Activated T-cell treated with anti-CD3 and anti-CD28 coated beads, Interleukin-2, amount 50 U/mL, for 24 hours (primary cell): ENCODE results near the gene CAPN12.

Source experiments
- DNase-seq: peaks from one replicate; pipeline ENCODE4 v3.0.0-alpha.2; 2020
- H3K27ac Mint-ChIP-seq: 2 replicates; pipeline ENCODE4 v1.8.0; 2020; ENCODE audit warnings: mild to moderate bottlenecking, mixed read lengths
- H3K27me3 Mint-ChIP-seq: 2 replicates; pipeline ENCODE4 v1.8.0; 2020; ENCODE audit warnings: mixed read lengths
- H3K36me3 Mint-ChIP-seq: 2 replicates; pipeline ENCODE4 v1.8.0; 2020; ENCODE audit warnings: low read depth, mixed read lengths
- H3K4me1 Mint-ChIP-seq: 2 replicates; pipeline ENCODE4 v1.8.0; 2020; ENCODE audit warnings: low read depth, mixed read lengths
- H3K4me3 Mint-ChIP-seq: 2 replicates; pipeline ENCODE4 v1.8.0; 2020; ENCODE audit warnings: mild to moderate bottlenecking, moderate library complexity, mixed read lengths
- H3K9me3 Mint-ChIP-seq: 2 replicates; pipeline ENCODE4 v1.8.0; 2020; ENCODE audit warnings: mixed read lengths

Gene CAPN12

DNA sequence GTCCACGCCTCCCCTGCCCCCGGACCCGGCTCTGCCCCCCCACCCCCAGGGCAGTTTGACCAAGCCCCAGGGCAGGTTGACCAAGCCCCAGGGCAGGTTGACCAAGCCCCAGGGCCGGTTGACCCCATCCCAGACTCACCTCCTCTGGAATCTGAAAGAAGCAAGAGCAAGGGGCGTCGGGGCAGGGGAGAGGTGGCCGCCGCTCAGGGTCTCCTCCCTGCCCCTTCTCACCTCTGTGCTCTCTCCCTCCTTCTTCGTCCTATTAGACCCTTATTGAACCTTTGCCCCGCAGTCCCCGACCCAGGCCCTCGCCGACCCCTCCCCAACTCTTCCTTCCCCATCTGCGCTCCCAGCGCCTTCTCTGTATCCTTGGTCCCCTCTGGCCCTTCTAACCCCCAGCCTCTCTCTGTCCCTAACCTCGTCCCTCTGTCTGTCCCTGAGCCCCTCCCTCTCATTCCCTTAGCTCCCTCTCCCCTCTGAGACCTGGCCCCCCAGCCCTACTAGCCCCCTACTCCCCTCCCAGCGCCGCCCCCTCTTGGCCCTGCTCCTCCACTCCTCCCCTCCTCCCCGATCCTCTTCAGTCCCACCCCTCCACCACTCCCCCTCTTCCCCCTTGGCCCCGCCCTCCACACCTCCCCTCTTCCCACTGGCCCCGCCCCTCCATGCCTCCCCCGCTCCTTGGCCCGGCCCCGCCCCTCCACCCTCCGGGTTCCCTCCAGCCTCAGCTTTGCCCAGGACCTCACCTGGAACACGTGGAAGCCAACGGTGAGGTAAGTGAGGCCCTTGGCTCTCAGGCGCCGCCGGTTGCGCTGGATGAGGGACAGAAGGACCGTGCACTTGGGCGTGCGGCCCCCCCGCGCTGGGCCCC lies 7.6 kb downstream of the CAPN12 start:
- Mint-ChIP-seq H3K27me3 (peaks cover 7% of the 10 kb centered on the region), H3K36me3 (no peaks in the 10 kb centered on the region), H3K4me1 (peaks cover 43% of the 10 kb centered on the region), H3K4me3 (peak overlapping the region; percentile 31), H3K9me3 (no peaks in the 10 kb centered on the region), H3K27ac (peak overlapping the region; percentile 22)
- DNase-seq = peak; percentile 74

DNA sequence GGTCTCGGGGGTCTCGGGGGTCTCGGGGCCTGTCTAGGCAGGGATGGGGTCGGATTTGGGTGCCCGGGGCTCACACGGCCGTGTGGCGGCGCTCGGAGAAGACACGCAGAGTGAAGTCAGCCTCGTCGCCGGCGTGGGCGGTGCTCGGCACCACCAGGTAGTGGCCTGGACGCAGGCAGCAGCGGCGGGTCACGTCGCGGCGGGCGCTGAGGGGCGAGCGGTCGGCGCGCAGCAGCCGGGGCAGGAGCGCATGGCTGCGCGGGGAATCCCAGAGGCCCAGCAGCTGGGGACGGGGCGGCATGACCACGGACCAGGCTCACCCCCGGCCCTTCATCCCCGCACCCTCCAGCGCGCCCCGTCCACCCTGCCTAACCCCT lies 8.2 kb downstream of the CAPN12 start:
- peaks cover 43% of the 10 kb centered on the region for H3K4me1 Mint-ChIP-seq
- peak overlapping the region; percentile 33 for H3K27ac Mint-ChIP-seq
- H3K9me3 Mint-ChIP-seq = no peaks in the 10 kb centered on the region
- no peaks in the 10 kb centered on the region for H3K36me3 Mint-ChIP-seq
- peak; percentile 73 for DNase-seq
- peaks cover 7% of the 10 kb centered on the region for H3K27me3 Mint-ChIP-seq
- peak overlapping the region; percentile 38 for H3K4me3 Mint-ChIP-seq

DNA sequence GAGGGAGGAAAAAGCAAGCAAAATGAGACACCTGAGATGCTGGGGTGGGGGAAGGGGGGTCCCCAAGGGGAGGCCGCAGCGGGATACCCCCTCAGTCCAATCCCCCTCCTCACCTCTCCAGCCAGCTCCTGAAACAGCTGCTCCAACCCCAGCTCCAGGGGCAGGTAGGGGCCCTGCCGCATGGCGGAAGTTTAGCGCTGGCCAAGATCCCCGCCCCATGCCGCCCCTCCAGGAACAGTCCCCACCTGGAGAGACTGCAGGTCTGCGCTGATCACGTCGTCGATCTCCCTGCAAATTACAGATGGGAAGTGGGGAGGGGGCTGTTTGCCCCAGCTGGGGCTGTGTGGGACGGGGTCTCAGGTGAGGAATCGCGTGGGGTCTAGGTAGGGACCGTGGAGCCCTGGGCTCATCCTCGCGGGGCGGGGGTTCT lies 9.0 kb downstream of the CAPN12 start:
- peaks cover 43% of the 10 kb centered on the region for H3K4me1 Mint-ChIP-seq
- no peak overlapping the region for H3K4me3 Mint-ChIP-seq
- H3K36me3 Mint-ChIP-seq = peaks cover 4% of the 10 kb centered on the region
- DNase-seq = peak; percentile 61
- H3K27me3 Mint-ChIP-seq = peaks cover 7% of the 10 kb centered on the region
- H3K9me3 Mint-ChIP-seq = no peaks in the 10 kb centered on the region
- peak overlapping the region; percentile 85 for H3K27ac Mint-ChIP-seq

DNA sequence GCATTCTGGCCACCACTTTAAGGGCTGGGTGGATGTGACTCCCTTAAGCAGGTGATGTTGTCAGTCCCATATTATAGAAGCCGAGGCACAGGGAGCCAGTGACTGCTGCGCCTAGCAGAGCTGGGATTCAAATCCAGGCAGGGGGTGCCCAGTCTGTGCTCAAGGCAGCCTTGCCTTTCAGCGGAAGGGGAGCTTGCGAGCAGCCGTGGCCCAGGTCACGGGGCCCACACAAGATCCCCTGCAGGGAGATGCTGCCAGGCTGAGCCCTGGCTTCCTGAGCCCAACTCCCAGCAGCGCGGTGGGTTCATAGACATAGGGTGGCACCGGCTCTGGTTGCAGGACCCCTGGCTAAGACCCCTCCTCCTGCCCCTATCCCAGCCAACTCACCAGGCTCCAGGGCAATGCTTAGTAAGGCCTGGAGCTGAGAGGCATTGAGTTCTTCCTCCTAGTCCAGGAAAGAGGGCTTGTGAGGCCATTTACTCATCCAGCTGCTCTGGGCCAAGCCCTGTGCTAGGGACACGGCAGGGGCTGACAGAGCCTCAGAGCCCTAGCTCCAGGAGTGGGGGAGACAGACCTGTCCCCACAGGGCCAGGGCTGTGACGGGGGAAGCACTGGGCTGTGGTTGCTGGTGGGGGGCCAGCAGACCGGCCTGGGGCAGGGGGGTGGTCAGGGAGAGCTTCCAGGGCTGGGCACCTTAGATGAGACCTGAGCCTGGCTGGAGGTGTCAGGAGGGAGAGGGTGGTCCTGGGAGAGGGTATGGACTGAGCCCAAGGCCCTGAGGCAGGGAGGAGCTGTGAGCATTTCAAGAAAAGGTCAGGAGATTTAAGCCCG lies 9.6 kb downstream of the CAPN12 start:
- Mint-ChIP-seq H3K4me1 (peaks cover 40% of the 10 kb centered on the region), H3K4me3 (no peak overlapping the region)
- DNase-seq = peak; percentile 55

DNA sequence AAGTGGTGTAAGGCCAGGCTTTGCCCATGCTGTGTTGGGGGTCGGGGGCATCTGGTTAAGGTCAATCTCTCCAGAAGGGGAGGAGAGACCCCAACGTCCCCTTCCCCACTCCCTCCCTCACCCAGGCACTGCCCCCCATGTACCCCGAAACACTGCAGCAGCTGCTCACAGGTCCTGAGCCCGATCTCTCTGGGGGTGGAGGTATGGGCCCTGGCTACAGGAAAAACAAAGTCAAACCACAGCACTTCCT lies 10.2 kb downstream of the CAPN12 start:
- Mint-ChIP-seq H3K4me1 (peaks cover 38% of the 10 kb centered on the region), H3K36me3 (peaks cover 11% of the 10 kb centered on the region), H3K9me3 (no peaks in the 10 kb centered on the region), H3K27ac (peak overlapping the region; percentile 85), H3K4me3 (no peak overlapping the region), H3K27me3 (peaks cover 7% of the 10 kb centered on the region)
- no peak for DNase-seq

More for the DNA sequence above, 9.6 kb downstream of the CAPN12 start:
- H3K27ac Mint-ChIP-seq = peak overlapping the region; percentile 85
- H3K36me3 Mint-ChIP-seq = peaks cover 9% of the 10 kb centered on the region
- no peaks in the 10 kb centered on the region for H3K9me3 Mint-ChIP-seq
- peaks cover 7% of the 10 kb centered on the region for H3K27me3 Mint-ChIP-seq

DNA sequence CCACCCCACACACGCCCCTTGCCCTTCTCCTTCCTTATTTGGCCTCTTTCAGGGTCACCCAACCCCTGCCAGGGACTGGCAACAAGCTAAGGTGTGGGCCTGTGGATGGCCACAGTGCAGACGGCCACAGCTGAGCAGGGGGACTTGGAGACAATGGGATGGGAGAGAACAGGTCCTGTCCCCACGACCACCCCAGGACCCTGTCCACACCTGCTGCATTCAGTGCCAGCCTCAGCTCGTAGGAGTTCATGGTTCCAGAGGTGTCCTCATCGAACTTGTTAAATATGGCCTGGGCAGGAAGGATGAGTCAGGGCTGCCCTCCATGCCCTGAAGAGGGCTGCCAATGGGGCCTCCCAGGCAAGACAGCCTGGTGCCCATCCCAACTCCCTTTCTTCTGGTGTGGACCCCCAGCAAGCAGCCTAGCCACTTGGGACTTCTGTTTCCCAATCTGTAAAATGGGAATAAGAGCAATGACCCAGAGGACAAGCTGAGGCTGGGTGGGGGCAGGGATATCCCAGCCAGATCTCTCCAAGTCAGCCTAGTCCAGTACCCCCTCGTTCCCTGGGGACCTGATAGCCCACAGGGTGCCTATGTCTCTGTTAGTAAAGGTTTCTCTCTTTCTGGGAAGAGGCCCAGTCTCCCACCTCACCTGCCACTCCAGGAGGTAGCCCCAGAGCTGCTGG lies 10.6 kb downstream of the CAPN12 start:
- no peak for DNase-seq
- Mint-ChIP-seq H3K4me1 (peaks cover 37% of the 10 kb centered on the region), H3K4me3 (no peak overlapping the region), H3K27ac (peak overlapping the region; percentile 85), H3K36me3 (peaks cover 14% of the 10 kb centered on the region), H3K27me3 (peaks cover 7% of the 10 kb centered on the region), H3K9me3 (no peaks in the 10 kb centered on the region)

DNA sequence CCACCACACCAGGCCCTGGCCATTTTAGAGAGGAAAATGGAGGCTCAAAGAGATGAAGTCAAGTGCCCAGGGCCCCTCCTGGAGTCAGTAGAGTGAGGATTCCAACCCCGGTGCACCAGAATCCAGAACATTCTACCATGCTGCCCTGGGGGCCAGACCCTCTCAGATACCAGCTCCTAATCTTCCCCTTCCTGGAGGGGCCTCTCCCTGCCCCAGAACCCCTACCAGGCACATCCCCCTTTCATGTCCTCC lies 11.1 kb downstream of the CAPN12 start:
- Mint-ChIP-seq H3K27ac (peak overlapping the region; percentile 55), H3K4me1 (peaks cover 35% of the 10 kb centered on the region), H3K36me3 (peaks cover 17% of the 10 kb centered on the region), H3K4me3 (no peak overlapping the region), H3K9me3 (no peaks in the 10 kb centered on the region), H3K27me3 (peaks cover 7% of the 10 kb centered on the region)
- no peak for DNase-seq

DNA sequence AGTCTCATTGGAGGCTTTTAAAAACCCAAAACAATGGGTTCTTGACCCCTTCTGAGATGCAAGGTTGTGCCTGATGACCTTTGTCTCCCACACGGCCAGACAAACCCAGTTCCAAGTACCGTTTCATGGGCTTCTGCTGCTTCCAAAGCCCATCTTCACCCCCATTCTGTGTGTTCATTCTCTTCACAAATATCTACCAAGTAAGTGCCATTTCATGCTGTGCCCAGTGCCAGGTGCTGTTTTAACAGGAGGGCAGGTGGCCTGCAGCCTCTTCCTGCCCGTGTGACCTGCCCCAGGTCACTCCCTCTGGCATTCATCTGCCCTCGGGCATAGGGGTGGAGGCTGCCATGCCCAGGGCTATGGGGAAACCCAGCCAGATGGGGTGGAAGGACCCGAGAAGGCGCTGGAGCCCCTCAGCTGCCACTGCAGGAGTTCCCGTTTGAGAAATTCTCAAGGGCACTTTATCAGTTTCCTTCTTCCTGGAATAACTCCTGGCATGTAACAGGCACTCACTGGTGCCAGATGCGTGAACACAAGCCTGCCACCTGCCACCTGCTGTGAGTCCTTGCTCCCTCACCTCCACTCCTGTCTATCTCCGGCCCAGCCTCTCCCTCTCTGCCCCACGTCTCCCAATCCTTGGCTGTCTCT lies 12.5 kb downstream of the CAPN12 start:
- DNase-seq = no peak
- H3K27me3 Mint-ChIP-seq = peaks cover 2% of the 10 kb centered on the region
- no peak overlapping the region for H3K4me3 Mint-ChIP-seq
- H3K9me3 Mint-ChIP-seq = no peaks in the 10 kb centered on the region
- H3K27ac Mint-ChIP-seq = no peak overlapping the region
- peaks cover 30% of the 10 kb centered on the region for H3K36me3 Mint-ChIP-seq
- H3K4me1 Mint-ChIP-seq = peaks cover 32% of the 10 kb centered on the region

DNA sequence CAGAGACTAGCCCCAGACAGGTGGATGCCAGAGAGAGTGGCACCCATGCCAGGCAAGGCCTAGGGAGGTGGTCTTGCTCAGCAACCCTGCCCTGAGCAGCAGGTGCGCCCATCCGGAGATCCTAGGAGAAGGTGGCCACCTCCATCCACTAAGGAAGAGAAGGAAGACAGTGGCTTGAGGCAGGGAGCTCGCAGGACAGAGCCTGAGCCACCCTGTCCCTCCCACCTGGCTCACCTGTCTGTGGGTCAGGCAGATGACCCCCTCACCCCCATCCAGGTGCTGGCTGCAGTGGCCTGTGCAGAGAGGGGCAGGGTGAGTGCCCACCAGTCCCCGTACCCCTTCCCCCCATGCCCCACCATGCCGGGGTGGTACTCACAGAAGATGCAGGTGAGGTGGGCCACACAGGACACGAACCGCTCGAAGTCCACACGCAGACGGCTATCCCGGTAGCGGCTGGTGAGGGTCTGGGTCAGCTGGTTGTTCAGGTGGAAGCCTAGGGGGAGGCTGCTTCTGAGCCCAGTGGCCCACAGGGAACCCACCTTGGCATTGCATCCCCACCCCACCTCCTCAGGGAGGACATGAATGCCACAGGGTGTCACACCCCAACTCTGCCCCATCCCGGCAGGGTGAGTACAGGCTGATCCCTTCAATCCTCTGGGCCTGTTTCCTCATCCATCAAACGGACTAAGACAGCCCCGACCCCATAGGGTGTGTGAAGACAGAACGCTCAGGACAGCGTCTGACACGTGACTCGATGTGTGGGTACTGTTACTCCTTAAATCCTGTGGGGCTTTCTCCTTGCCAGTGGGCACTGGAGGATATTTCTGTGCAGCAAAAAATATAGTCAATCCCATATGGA lies 13.3 kb downstream of the CAPN12 start:
- peaks cover 36% of the 10 kb centered on the region for H3K4me1 Mint-ChIP-seq
- DNase-seq = no peak

DNA sequence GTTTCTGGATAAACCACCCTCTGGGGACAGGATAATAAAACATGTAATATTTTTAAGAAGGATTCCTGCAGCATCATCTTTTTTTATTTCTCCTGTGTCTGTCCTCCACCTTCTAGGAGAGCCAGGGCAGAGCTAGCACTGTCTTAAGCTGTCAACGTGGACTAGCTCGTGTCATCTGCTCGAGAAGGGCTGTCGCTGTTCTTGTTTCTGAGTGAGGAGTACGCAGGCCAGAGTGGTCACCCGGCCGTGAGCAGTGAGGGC lies 13.9 kb downstream of the CAPN12 start:
- Mint-ChIP-seq H3K27ac (peak overlapping the region; percentile 52), H3K36me3 (peaks cover 44% of the 10 kb centered on the region), H3K4me3 (no peak overlapping the region), H3K27me3 (no peaks in the 10 kb centered on the region), H3K9me3 (no peaks in the 10 kb centered on the region), H3K4me1 (peaks cover 37% of the 10 kb centered on the region)
- no peak for DNase-seq

More for the DNA sequence above, 13.3 kb downstream of the CAPN12 start:
- Mint-ChIP-seq H3K27ac (peak overlapping the region; percentile 52), H3K36me3 (peaks cover 38% of the 10 kb centered on the region), H3K27me3 (no peaks in the 10 kb centered on the region), H3K9me3 (no peaks in the 10 kb centered on the region), H3K4me3 (no peak overlapping the region)

DNA sequence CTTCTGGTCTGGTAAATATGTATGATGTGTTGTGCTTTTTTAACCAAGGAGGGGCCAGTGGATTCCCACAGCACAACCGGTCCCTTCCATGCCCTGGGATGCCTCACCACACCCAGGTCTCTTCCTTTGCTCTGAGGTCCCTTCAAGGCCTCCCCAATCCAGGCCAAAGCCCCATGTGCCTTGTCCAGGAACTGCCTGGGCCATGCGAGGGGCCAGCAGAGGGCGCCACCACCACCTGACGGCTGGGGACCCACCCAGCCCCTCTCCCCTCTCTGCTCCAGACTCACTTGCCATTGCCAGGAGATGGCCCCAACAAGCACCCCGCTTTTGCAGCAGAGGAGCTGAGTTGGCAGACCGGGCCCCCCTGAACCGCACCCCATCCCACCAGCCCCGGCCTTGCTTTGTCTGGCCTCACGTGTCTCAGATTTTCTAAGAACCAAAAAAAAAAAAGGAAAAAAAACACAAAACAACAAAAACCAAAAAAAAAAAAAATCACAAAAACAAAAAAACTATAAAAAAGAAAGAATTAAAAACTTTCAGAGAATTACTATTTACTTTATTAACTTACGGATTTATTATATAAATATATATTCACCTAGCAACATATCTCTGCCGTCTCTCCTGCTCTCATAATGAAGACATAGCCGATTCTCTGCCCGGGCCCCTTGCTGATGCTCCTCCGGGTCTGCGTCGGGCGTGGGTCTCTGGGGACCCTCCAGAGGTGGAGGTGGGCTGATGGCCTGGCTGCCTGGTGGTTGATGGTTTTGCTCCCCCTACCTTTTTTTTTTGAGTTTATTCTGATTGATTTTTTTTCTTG lies 14.4 kb downstream of the CAPN12 start:
- no peaks in the 10 kb centered on the region for H3K9me3 Mint-ChIP-seq
- H3K4me1 Mint-ChIP-seq = peaks cover 31% of the 10 kb centered on the region
- H3K27me3 Mint-ChIP-seq = no peaks in the 10 kb centered on the region
- H3K36me3 Mint-ChIP-seq = peaks cover 49% of the 10 kb centered on the region
- H3K4me3 Mint-ChIP-seq = no peak overlapping the region
- DNase-seq = peak; percentile 85
- H3K27ac Mint-ChIP-seq = peak overlapping the region; percentile 73

DNA sequence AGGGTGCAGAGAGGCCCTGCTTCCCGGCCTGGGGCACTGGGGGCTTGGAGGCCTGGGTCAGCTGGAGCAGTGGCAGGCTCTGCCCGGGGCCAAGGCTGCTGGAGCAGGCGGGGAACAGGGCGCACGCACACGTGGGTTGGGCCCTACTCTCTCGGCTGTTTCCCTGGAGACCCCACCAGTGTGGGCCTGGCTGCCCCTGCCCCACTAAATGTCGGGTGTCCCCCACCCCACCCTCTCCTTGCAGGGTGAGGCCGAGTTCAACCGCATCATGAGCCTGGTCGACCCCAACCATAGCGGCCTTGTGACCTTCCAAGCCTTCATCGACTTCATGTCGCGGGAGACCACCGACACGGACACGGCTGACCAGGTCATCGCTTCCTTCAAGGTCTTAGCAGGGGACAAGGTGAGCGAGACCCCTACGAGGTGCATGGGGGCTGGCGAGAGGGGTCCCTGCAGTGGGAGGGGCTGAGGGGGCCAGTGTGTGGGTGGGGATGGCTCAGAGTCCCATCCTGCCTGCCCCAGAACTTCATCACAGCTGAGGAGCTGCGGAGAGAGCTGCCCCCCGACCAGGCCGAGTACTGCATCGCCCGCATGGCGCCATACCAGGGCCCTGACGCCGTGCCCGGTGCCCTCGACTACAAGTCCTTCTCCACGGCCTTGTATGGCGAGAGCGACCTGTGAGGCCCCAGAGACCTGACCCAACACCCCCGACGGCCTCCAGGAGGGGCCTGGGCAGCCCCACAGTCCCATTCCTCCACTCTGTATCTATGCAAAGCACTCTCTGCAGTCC lies 15.3 kb downstream of the CAPN12 start:
- Mint-ChIP-seq H3K4me3 (no peak overlapping the region), H3K9me3 (no peaks in the 10 kb centered on the region), H3K36me3 (peaks cover 57% of the 10 kb centered on the region), H3K4me1 (peaks cover 22% of the 10 kb centered on the region), H3K27me3 (no peaks in the 10 kb centered on the region), H3K27ac (no peak overlapping the region)
- DNase-seq = no peak
